Retinal pigment epithelial cell (primary cell): ENCODE data around the gene GATM.

ENCODE experiments used
- DNase-seq: peaks from one replicate; pipeline ENCODE4 v3.0.0-alpha.2; 2010; ENCODE audit warnings: low read depth
- H3K4me3 ChIP-seq: 2 replicates; pipeline ENCODE4 v1.5.1; 2011; ENCODE audit warnings: mild to moderate bottlenecking, low read length, control low read depth, moderate library complexity
- TF ChIP-seq, protein P1 (sequence below): conservative IDR thresholded peaks from 2 replicates; pipeline ENCODE4 v1.5.1; 2011; ENCODE audit warnings: low read depth, low read length, control low read depth, inconsistent platforms

Gene GATM

DNA sequence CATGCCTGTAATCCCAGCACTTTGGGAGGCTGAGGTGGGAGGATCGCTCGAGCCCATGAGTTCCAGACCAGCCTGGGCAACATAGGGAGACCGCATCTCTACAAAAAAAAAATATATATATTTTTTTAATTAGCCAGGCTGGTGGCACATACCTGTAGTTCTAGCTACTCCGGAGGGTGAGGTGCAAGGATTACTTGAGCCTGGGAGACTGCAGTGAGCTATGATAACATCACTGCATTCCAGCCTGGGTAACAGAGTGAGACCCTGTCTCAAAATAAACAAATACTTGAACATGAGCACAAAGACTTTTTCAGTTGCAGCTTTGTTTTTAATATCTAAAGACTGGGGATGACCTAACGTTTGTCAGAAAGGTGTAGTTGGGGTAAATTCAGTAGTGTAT, 31.3 kb upstream of the GATM start:
- TF ChIP-seq, protein P1, sequence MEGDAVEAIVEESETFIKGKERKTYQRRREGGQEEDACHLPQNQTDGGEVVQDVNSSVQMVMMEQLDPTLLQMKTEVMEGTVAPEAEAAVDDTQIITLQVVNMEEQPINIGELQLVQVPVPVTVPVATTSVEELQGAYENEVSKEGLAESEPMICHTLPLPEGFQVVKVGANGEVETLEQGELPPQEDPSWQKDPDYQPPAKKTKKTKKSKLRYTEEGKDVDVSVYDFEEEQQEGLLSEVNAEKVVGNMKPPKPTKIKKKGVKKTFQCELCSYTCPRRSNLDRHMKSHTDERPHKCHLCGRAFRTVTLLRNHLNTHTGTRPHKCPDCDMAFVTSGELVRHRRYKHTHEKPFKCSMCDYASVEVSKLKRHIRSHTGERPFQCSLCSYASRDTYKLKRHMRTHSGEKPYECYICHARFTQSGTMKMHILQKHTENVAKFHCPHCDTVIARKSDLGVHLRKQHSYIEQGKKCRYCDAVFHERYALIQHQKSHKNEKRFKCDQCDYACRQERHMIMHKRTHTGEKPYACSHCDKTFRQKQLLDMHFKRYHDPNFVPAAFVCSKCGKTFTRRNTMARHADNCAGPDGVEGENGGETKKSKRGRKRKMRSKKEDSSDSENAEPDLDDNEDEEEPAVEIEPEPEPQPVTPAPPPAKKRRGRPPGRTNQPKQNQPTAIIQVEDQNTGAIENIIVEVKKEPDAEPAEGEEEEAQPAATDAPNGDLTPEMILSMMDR = no peak
- no peak for DNase-seq
- no peak overlapping the region for H3K4me3 ChIP-seq

DNA sequence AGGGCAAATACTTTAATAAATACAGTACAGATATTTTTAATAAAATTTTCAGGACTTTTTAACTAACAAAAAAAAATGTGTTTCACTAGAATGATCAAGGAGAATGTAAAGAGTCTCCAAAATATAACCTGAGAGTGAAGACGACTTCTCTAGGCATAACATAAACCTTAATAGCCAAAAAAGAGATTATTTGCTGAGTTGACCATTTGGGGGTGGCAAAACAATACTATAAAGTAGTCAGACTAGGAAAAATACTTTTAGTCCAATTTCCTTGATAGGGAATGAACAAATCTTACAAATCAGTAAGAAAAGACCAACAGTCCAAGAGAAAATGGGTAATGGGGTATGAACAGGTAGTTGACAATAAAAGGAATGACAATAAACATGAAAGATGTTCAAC, 29.4 kb upstream of the GATM start:
- H3K4me3 ChIP-seq = no peak overlapping the region
- TF ChIP-seq, protein P1 = no peak
- no peak for DNase-seq

DNA sequence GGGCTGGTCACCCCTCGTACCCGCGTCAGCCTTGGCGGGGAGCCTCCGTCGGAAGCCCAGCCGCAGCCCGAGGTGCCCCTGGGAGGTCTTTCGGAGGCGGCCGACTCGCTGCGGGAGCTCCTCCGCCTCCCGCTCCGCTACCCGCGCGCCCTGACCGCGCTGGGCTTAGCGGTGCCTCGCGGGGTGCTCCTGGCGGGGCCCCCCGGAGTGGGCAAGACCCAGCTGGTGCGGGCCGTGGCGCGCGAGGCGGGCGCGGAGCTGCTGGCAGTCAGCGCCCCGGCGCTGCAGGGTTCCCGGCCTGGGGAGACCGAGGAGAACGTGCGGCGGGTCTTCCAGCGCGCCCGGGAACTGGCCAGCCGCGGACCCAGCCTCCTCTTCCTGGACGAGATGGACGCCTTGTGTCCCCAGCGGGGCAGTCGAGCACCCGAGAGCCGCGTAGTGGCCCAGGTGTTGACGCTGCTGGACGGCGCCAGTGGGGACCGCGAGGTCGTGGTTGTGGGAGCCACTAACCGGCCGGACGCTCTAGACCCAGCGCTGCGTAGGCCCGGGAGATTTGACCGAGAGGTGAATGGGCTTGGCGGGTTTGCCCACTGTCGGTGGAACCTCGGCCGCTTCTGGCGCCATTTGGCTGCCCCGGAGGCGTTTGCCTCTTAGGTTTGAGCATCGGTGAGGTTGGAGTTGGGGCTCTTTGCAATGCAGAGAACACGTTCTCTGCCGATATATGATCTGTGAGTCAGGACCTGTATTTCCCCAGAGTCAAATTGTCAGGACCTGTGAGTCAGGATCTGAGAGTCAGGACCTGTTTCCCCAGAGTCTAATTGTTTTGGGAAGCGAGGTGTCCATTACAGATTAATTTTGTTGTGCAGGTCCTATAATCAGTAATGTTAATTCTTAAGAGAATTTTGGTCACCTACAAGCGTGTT, 24.9 kb upstream of the GATM start:
- peak overlapping the region; percentile 66 for H3K4me3 ChIP-seq
- TF ChIP-seq, protein P1 = no peak
- no peak for DNase-seq

DNA sequence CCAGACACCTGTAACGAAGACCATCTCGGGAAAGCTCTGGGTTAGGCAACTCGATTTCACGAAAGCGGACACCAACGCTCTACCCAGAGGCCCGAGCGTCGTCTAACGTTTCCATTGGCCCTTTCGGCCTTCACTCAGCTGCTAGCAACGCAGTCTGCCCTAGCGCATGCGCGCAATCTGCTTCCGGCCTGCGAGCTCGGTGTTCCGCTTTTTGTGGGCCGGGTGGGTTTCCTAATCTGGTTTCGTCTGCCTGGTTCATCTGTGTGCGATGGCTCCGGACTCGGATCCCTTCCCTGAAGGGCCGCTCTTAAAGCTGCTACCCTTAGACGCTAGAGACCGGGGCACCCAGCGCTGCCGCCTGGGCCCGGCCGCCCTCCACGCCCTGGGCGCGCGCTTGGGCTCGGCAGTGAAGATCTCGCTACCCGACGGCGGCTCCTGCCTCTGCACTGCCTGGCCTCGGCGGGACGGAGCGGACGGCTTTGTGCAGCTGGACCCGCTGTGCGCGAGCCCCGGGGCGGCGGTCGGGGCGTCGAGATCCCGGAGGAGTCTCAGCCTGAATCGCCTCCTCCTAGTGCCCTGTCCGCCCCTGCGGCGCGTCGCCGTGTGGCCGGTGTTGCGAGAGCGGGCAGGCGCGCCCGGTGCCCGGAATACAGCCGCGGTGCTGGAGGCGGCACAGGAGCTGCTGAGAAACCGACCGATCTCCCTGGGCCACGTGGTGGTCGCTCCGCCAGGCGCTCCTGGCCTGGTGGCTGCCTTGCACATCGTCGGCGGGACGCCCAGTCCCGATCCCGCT, 24.0 kb upstream of the GATM start:
- peak; percentile 97 for DNase-seq
- TF ChIP-seq, protein P1 = no peak
- H3K4me3 ChIP-seq = peak overlapping the region; percentile 66

DNA sequence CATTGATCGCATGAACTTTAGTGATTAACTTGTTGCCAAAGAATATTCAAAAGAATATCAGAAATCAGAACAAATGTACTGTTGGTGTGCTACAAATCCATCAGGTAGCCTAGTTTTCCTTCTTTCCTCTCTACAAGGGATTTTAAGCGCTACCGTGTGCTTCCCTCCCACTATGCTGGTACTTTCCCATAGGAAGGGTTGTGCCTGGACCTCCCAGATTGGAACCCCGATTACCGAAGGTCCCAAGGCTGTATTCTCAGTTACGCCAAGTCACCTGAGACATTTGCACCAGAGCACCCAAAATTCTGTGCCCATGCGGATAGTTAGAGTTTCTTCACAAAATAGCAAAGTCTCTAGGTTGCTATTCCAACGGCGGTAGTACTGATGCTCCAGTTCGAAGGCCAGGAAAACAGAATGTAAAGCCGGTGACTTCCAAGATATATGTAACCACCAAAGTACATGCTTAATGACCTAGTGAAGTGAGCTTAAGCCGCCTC, 23.4 kb upstream of the GATM start:
- peak overlapping the region; percentile 66 for H3K4me3 ChIP-seq
- TF ChIP-seq, protein P1 = no peak
- DNase-seq = no peak

DNA sequence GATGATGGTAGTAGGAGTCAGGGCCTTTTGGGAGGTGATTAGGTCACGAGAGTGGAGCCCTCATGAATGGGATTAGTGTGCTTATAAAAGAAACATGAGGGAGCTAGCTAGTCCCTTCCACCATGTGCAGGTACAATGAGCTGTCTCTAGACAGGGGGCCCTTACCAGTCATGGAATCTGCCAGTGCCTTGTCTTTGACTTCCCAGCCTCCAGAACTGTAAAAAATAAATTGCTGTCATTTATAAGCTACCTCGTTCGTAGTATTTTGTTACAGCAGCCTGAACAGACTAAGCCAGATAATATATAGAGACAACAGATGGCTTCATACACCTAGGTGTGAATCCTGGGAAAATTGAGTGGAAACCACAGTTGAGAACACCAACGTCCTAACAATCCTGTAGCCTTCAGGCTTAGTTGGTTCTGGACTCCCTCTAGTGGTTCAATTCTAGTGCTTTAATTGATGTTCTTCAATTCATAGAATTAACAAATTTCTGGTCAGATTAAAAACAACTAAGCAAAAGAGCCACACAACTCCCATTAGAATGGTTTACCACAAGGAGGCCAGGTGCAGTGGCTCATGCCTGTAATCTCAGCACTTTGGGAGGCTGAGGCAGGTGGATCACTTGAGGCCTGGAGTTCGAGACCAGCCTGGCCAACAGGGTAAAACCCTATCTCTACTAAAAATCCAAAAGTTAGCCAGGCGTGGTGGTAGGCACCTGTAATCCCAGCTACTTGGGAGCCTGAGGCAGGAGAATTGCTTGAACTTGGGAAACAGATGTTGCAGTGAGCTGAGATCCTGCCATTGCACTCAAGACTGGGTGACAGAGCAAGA, 21.3 kb upstream of the GATM start:
- DNase-seq = peak; percentile 38
- TF ChIP-seq, protein P1 = peak; percentile 68
- no peak overlapping the region for H3K4me3 ChIP-seq
